A549 treated with DMSO at 1 μM for 4 hours (cell line): ENCODE data around the gene NUP210L. TPM values are rescaled to one million over a fixed set of nuclear protein-coding genes. Genes with fewer than 3 reads are reported as not detected.

Experiments
- total RNA-seq: library from RNA; stranded (reverse); fragments of 200-300 nt; extraction: Qiagen RNA extraction; gene quantifications from 5 replicates; pipeline ENCODE4 v1.2.3, GENCODE V29; 2022; ENCODE audit warnings: low read depth

Gene NUP210L
- not detected in 5 replicates for total RNA-seq

GRCh38 chr1:154154534-154155191, at the start of gene NUP210L:
NUP210L (minus strand) TSS chr1:154155073.

DNA sequence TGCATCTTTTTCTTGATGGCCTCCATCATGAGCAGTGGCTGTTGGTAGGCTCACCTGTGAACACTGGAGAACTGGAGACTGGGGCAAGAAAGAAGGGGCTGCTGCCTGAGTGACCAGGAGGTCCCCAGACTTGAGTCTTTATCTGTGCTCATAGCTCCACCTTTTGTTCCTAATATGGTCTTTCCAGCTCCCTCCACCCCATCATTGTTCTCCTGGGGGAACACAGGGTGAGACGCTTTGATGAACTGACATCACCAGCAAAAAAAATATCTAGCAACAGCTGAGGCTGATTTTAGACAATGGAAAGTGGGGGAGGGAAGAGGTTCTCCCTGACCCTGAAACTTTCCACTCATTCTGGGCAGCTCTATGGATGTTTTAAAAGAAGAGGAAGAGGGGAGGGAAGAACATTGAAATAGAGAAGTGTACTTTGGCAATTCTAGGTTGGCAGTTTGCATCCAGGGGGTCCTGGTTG, 37.2 kb upstream of the NUP210L start, which contains the start of gene TPM3:
Gene TPM3, minus strand, starts transcription at position 111 of the 472 bp plus-strand sequence. Its CDS starts 82 bp downstream, at position 29.

GRCh38 chr1:153990468-153991150, 164.3 kb downstream of the NUP210L start, which contains the start of gene RPS27:
RPS27 (plus strand) TSS chr1:153990762; CDS start chr1:153990797, 35 bp downstream.

DNA sequence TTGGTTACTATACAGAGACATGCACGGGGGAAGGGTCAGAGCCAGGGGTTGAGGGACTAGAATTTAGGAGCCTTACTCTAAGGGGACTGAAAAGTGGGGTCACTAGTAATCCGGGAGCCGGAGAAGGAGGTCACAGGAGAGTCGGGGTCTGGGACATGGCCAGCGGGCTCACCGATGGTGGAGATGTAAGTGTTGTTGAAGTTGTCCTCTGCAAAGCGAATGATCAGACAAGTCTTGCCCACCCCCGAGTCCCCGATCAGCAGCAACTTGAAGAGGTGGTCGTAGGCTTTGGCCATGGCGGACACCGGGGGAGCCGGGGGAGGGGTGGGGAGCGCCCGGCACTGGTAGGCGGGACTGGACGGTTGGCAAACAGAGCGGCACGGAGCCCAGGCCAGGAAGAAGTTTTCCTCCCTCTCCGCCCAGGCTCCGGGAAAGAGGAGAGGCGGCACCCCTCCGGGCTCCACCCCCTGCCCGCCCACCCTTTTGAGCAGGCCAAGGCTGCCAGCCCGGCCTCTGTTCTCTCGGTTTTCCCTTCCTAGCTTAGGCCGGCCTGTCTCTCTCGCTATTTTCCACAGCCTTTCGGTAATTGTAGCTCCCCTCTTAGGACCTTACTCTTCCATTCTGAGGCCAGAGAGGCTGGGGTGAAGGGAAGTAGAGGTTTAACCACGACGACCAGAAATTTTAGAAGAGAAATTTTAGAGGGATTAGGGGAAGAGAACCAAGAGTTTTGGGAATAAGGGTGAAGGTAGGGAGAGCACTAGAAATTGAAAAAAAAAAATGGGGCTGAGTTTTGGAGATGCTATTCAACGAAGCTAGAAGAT, 168.7 kb downstream of the NUP210L start, which contains the start of gene RAB13:
Gene RAB13, minus strand, starts transcription at position 399 of the 821 bp plus-strand sequence. Its CDS starts 103 bp downstream, at position 296.

GRCh38 chr1:153977250-153978240, 177.3 kb downstream of the NUP210L start, which contains the start of gene JTB:
JTB (minus strand) TSS chr1:153977674; CDS start chr1:153977252, 422 bp downstream.

GRCh38 chr1:153967107-153967999, 187.5 kb downstream of the NUP210L start, which contains the start of gene CREB3L4:
CREB3L4 (plus strand) TSS chr1:153967902; CDS start chr1:153968526, 624 bp downstream.

GRCh38 chr1:153963030-153963849, 191.6 kb downstream of the NUP210L start, which contains the start of gene SLC39A1:
SLC39A1 (minus strand) TSS chr1:153963537; CDS start chr1:153962715, 822 bp downstream.

GRCh38 chr1:153958111-153958960, 196.5 kb downstream of the NUP210L start, which contains the start of gene CRTC2:
CRTC2 (minus strand) TSS chr1:153958612; CDS start chr1:153958497, 115 bp downstream.

GRCh38 chr1:153946622-153947241, 208.1 kb downstream of the NUP210L start, which contains the start of gene DENND4B:
DENND4B (minus strand) TSS chr1:153946718; CDS start chr1:153944374, 2,344 bp downstream.

Other genes starting within 250 kb of the NUP210L start
- 9.1 to 12.0 TPM (median 11.8 TPM) in 5 replicates for gene GATAD2B, start 232.1 kb downstream of the NUP210L start, total RNA-seq
- gene DENND4B, start 208.4 kb downstream of the NUP210L start, total RNA-seq: 26.1 to 38.2 TPM (median 34.8 TPM) in 5 replicates
- 32.7 to 45.4 TPM (median 42.7 TPM) in 5 replicates for gene CRTC2, start 196.5 kb downstream of the NUP210L start, total RNA-seq
- gene SLC39A1, start 191.5 kb downstream of the NUP210L start, total RNA-seq: 154 to 166 TPM (median 163 TPM) in 5 replicates
- 8.7 to 11.8 TPM (median 10.7 TPM) in 5 replicates for gene CREB3L4, start 187.2 kb downstream of the NUP210L start, total RNA-seq
- gene JTB, start 177.4 kb downstream of the NUP210L start, total RNA-seq: 109 to 159 TPM (median 148 TPM) in 5 replicates
- gene RAB13, start 168.7 kb downstream of the NUP210L start, total RNA-seq: 129 to 155 TPM (median 130 TPM) in 5 replicates
- 4,334 to 7,196 TPM (median 4,362 TPM) in 5 replicates for gene RPS27, start 164.3 kb downstream of the NUP210L start, total RNA-seq
- 447 to 541 TPM (median 495 TPM) in 5 replicates for gene TPM3, start 37.0 kb upstream of the NUP210L start, total RNA-seq
- not detected in 5 replicates for gene CFAP141, start 51.3 kb upstream of the NUP210L start, total RNA-seq
- 97.7 to 120 TPM (median 115 TPM) in 5 replicates for gene UBAP2L, start 65.9 kb upstream of the NUP210L start, total RNA-seq
- 92.5 to 103 TPM (median 96.8 TPM) in 5 replicates for gene HAX1, start 117.6 kb upstream of the NUP210L start, total RNA-seq
- gene AQP10, start 166.0 kb upstream of the NUP210L start, total RNA-seq: not detected in 5 replicates
- gene ATP8B2, start 170.5 kb upstream of the NUP210L start, total RNA-seq: 25.7 to 37.6 TPM (median 31.0 TPM) in 5 replicates